K562 (cell line): ENCODE results near the gene CLTB. TPM values are rescaled to one million over a fixed set of nuclear protein-coding genes. Genes with fewer than 3 reads are reported as not detected.
A peak's percentile ranks its signal among the peaks of the same experiment; 100 is the strongest.

ENCODE experiments used
- ILF3 ChIP-seq: fragments of 450-650 bp; IDR thresholded peaks from 2 replicates; pipeline ENCODE4 v1.6.1; 2018; ENCODE audit warnings: antibody characterized with exemption, mild to moderate bottlenecking, moderate library complexity, borderline replicate concordance
- IRF9 ChIP-seq: fragments of 450-650 bp; IDR thresholded peaks from 2 replicates; pipeline ENCODE4 v1.6.1; 2016; ENCODE audit warnings: missing biosample characterization, missing genetic modification characterization
- POLR2A ChIP-seq: fragments of 450-650 bp; conservative IDR thresholded peaks from 2 replicates; pipeline ENCODE4 v1.6.1; 2016
- POLR2H ChIP-seq: IDR thresholded peaks from 2 replicates; pipeline ENCODE4 v1.6.1; 2016; ENCODE audit warnings: missing genetic modification characterization, low read depth, mild to moderate bottlenecking, control low read depth, missing compliant biosample characterization, moderate library complexity
- RCOR1 ChIP-seq, 2 experiments: IDR thresholded peaks; 2 replicates each; pipeline ENCODE4 v1.6.1; 2012; ENCODE audit warnings: low read depth in 2 of 2, low read length in 2 of 2, borderline replicate concordance in 1 of 2, improper control_type of control experiment in 1 of 2
- RFX7 ChIP-seq: fragments of 250-450 bp; sonication (Bioruptor Pico); IDR thresholded peaks from 2 replicates; pipeline ENCODE4 v1.5.1; 2021; ENCODE audit warnings: mild to moderate bottlenecking
- TAF7 ChIP-seq: fragments of 450-650 bp; IDR thresholded peaks from 2 replicates; pipeline ENCODE4 v1.6.1; 2016; ENCODE audit warnings: missing genetic modification characterization, missing compliant biosample characterization
- ZBTB5 ChIP-seq: fragments of 450-650 bp; IDR thresholded peaks from 2 replicates; pipeline ENCODE4 v1.6.1; 2017; ENCODE audit warnings: antibody characterized with exemption
- ZBTB8A ChIP-seq: fragments of 450-650 bp; IDR thresholded peaks from 2 replicates; pipeline ENCODE4 v1.6.1; 2018; ENCODE audit warnings: mild to moderate bottlenecking, moderate library complexity; ENCODE audit not compliant: partially characterized antibody
- ZNF395 ChIP-seq: fragments of 200-800 bp; sonication (Bioruptor generic); IDR thresholded peaks from 2 replicates; pipeline ENCODE4 v1.6.1; 2017; ENCODE audit warnings: missing genetic modification characterization, missing compliant biosample characterization
- ZNF551 ChIP-seq: fragments of 250-450 bp; sonication (Bioruptor Pico); IDR thresholded peaks from 2 replicates; pipeline ENCODE4 v1.5.0; 2021; ENCODE audit warnings: mild to moderate bottlenecking, moderate library complexity
- polyA plus RNA-seq, 8 experiments: library from polyadenylated mRNA; depleted of rRNA in 4 of 8; stranded (reverse) in 5 of 8; unstranded in 3 of 8; fragments of >200 nt; fragmentation: Nextera tagmentation in 2 of 8; fragmentation: Illumina TruSeq in 1 of 8; extraction: Ambion mirVana in 2 of 8; extraction: Trizol in 1 of 8; gene quantifications; 2 replicates each; pipeline versions ENCODE4 v1.2.1 to v1.2.3, GENCODE V29; 2011 to 2014; ENCODE audit warnings: inconsistent platforms in 1 of 8, missing spikeins in 1 of 8
- total RNA-seq, 7 experiments: library from RNA; depleted of rRNA in 6 of 7; stranded (reverse); fragments of >200 nt in 6 of 7; fragmentation: Illumina TruSeq in 2 of 7; extraction: Trizol in 2 of 7; gene quantifications; 2 replicates each; pipeline versions ENCODE4 v1.2.1 to v1.2.3, GENCODE V29; 2011 to 2021; ENCODE audit warnings: low replicate concordance in 1 of 7
- TF ChIP-seq, protein P1 (sequence below): fragments of 450-650 bp; IDR thresholded peaks from 2 replicates; pipeline ENCODE4 v1.6.1; 2014; ENCODE audit warnings: low read depth, mild to moderate bottlenecking, moderate library complexity, borderline replicate concordance

The CLTB gene
- total and polyA plus RNA-seq, 9 of the 15 experiments (the other 6 are each of a cell fraction or from before 2014, with no cell fraction given) = 1.8 to 117 (median 39.0) TPM

DNA sequence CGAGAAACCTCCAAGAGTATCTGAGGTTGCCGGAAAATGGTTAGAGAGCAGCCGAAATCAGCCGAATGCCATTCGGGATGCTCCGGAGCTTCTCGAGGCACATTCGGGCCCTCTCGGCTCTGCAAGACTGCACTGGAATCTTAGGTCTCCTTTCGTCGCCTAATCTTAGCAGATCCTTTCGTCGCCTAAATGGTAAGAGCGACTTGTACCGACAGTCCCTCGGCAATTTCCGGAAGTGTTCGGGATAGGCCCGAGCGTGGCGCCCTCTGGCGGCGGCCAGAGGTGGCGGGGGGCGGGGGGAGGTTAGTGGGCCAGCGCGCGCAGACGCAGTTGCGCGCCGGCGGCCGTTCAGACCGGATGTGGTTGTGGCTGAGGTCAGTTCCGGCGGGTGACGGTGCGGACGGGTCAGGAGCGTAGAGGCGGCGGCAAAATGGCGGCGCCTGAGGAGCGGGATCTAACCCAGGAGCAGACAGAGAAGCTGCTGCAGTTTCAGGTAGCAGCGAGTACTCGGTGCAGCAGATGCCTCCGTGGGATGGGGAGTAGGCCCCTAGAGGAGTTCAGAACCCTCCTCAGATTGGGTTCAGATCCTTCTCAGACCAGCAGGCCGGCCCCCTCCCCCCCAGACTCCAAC is 31.8 kb upstream of the CLTB start, which contains the start of gene FAF2 (continued):
- no peak for TF ChIP-seq ZBTB5
- TF ChIP-seq, protein P1, sequence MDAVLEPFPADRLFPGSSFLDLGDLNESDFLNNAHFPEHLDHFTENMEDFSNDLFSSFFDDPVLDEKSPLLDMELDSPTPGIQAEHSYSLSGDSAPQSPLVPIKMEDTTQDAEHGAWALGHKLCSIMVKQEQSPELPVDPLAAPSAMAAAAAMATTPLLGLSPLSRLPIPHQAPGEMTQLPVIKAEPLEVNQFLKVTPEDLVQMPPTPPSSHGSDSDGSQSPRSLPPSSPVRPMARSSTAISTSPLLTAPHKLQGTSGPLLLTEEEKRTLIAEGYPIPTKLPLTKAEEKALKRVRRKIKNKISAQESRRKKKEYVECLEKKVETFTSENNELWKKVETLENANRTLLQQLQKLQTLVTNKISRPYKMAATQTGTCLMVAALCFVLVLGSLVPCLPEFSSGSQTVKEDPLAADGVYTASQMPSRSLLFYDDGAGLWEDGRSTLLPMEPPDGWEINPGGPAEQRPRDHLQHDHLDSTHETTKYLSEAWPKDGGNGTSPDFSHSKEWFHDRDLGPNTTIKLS = peak; percentile 17; the same call in 1 of the 2 replicates
- TF ChIP-seq ILF3 = no peak
- peak; percentile 94 for TF ChIP-seq TAF7 (tag)
- TF ChIP-seq POLR2H (tag) = peak; percentile 75
- no peak; the same call in 1 of the 2 replicates for TF ChIP-seq ZNF395
- peak; percentile 92 for TF ChIP-seq POLR2A
- TF ChIP-seq ZNF551 (CRISPR knock-in tag) = no peak
- no peak for TF ChIP-seq RFX7
- TF ChIP-seq IRF9 = no peak
- TF ChIP-seq RCOR1 (IDR thresholded peaks at IDR 0.05; ENCODE audit: borderline replicate concordance in 1 of 2, low read depth in 2 of 2, low read length in 2 of 2) = peak in 1 of 2 experiments; percentile 40; a peak in 1 of 4 replicates
- TF ChIP-seq ZBTB8A = no peak
